Measurements from ENCODE around the gene TJP2.

DNA sequence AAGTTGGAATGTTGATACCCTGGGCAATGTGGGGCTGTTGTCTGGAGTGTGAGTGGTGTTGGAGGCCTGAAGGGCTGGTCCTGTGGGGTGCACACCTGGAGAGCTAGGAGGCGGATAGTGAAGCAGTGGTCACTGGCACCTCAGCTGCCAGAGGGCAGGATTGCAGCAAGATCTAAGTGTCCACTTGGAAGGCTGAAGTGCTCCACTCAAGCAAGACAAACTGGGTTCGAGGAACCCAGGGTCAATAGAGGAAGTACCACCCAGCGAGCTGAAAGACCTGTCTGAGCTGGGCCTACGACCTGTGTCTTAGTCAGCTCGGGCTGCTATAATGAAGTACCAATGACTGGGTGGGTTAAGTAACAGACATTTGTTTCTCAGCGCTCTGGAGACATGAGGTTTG lies 39.7 kb upstream of the TJP2 start:
- TF ChIP-seq CTCF (IDR thresholded peaks at IDR 0.05; ENCODE audit: low read depth, low read length), result no peak
- no peak for TF ChIP-seq EZH2phosphoT487 (IDR thresholded peaks at IDR 0.05; ENCODE audit: low read depth)
